ENCODE results near the gene OR5A1. TPM values are rescaled to one million over a fixed set of nuclear protein-coding genes. Genes with fewer than 3 reads are reported as not detected.

OR5A1 gene
- total RNA-seq, 1 donor from 2014 or later = not detected

GRCh38 chr11:59479906-59480305 lies 43.6 kb downstream of the OR5A1 start:
- DNase-seq (ENCODE audit: low read depth in 2 of 2) = no peak

GRCh38 chr11:59480359-59480758 lies 44.1 kb downstream of the OR5A1 start:
- no peak for DNase-seq (ENCODE audit: low read depth in 2 of 2)

Other genes starting within 250 kb of the OR5A1 start
- gene MPEG1, start 223.5 kb upstream of the OR5A1 start, total RNA-seq = not detected in 2 replicates
- gene OR5AN1, start 77.6 kb upstream of the OR5A1 start, total RNA-seq = not detected in 2 replicates
- gene OR5A2, start 10.1 kb upstream of the OR5A1 start, total RNA-seq = not detected in 2 replicates
- gene OR4D6, start 20.5 kb downstream of the OR5A1 start, total RNA-seq = not detected in 2 replicates
- gene OR4D10, start 36.8 kb downstream of the OR5A1 start, total RNA-seq = not detected in 2 replicates
- not detected in 2 replicates for gene OR4D11, start 67.1 kb downstream of the OR5A1 start, total RNA-seq
- not detected in 2 replicates for gene OR4D9, start 75.1 kb downstream of the OR5A1 start, total RNA-seq
- 37.1 and 62.6 TPM in 2 replicates for gene OSBP, start 179.3 kb downstream of the OR5A1 start, total RNA-seq
- gene PATL1, start 232.6 kb downstream of the OR5A1 start, total RNA-seq = 4.2 and 10.1 TPM in 2 replicates

Data from dermis microvascular lymphatic vessel endothelial cell (primary cell).